ENCODE measurements around the gene ZBED5. TPM values are rescaled to one million over a fixed set of nuclear protein-coding genes. Genes with fewer than 3 reads are reported as not detected.
"Not testable (repeated sequence)": the region's sequence is repeated elsewhere in the genome, so short reads cannot be mapped to it uniquely, and the experiment has no call there.

ZBED5 gene
- total RNA-seq, 1 donor from 2014 or later: 37.4 TPM

DNA sequence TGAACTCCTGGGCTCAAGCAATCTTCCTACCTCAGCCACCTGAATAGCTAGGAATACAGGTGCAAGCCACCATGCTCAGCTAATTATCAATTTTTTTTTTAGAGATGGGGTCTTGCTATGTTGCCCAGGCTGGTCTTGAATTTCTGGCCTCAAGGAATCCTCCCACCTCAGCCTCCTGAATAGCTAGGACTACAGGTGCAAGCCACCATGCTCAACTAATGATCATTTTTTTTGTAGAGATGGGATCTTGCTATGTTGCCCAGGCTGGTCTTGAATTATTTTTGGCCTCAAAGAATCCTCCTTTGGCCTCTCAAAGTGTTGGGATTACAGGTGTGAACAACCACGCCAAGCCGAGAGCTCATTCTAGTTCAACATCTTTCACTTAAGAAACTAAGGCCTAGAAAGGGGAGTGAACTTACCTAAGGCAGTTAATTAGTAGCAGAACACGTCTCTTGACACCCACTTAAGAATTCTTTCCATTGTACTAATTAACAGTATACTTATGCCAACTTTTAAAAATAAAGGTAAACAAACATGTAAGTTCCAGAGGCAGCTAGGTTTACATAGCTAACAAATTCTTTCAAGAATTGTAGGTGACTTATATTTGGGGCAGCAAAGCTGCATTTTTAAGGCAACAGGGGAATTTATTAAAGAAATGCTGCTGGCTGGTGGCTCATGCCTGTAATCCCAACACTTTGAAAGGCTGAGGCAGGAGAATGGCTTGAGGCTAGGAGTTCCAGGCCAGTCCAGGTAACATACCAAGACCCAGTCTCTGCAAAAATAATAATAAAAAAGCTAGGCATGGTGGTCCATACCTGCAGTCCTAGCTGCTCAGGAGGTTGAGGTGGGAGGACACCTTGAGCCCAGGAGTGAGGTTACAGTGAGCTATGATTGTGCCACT is 9.6 kb downstream of the ZBED5 start:
- no peak for DNase-seq
- no peak for ATAC-seq (ENCODE audit: poor library complexity)
- intact Hi-C loops (cut with DNase I): no loop called here

DNA sequence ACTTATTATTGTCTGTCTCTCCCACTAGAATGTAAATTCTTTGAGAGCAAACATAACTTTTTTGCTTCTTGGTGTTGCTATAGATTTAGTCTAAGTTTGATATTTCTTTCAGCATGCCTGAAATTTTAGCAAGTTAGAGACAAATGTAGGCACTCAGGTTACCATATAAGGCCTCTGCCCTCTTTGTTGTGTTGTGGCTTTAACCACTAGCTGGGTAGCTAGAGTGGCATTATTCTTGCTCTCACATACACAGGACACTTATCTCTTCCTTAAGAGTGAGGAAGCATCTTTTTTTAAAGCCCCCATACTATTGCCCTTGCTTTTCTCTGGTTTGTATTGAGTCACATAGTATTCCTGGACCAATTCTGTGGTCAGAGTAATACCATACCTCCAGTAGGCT is 11.2 kb downstream of the ZBED5 start:
- DNase-seq (no peak), ATAC-seq (ENCODE audit: poor library complexity) (no peak)
- intact Hi-C loops (cut with DNase I): no loop called here

DNA sequence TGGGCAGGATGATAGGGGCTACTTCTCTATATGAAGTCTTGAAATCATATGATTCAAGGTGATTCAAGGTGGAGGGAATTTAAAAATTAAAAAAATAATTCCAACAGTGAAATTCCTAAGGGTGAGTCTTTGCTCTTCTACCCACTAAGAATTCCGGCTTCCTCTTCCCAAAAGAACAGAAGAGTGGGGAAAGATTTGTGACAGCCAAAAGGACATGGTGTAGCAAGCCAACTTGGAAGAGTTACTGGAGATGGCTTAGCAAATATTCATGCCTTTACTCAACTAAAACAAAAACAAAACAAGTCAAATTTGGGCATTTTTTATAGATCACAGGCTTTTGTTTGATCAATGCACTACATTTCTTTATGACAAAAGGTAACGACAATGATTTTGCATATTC is 12.3 kb downstream of the ZBED5 start:
- DNase-seq (no peak), ATAC-seq (ENCODE audit: poor library complexity) (peak; percentile 34)
- intact Hi-C loops (cut with DNase I): no loop called here

DNA sequence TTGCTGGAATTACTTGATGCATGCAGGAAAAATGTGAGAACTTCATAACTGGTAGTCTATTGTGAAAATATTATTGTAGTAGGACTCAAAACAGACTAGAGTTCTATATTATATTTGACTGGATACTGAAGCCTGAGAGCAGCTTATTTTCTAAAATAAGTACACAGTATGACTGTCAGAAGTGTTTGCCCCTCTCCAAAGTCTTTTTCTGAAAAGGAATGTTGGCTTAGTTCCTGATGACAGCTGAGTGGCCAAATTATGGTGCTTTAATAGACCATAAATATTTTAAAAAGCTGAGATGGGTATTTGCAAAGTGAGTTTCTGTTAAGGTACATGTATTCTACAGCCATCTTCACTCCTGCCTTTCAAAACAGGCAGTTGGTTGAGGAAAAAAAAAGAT is 13.1 kb downstream of the ZBED5 start:
- peak; percentile 18 for ATAC-seq (ENCODE audit: poor library complexity)
- DNase-seq: no peak
- intact Hi-C loops (cut with DNase I): no loop called here

DNA sequence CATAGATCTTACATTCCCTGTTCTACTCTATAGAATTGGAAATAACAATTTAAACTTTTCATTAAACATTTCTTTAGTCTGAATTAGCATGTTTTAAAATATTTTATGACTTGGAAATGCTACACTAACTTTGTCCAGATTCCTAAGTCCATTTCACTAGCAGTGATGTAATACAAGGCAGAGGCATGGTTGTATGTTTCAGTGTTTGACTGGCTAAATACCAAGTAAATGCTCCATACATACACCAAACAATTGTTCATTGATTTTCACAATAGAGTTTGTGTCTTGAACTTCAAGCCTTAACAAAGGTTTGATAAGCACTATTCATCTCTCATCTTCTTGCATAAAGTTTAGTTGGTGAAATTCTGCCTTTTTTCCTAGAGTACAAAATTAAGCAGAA is 13.5 kb downstream of the ZBED5 start:
- intact Hi-C loops (cut with DNase I): no loop called here
- DNase-seq (no peak), ATAC-seq (ENCODE audit: poor library complexity) (no peak)

DNA sequence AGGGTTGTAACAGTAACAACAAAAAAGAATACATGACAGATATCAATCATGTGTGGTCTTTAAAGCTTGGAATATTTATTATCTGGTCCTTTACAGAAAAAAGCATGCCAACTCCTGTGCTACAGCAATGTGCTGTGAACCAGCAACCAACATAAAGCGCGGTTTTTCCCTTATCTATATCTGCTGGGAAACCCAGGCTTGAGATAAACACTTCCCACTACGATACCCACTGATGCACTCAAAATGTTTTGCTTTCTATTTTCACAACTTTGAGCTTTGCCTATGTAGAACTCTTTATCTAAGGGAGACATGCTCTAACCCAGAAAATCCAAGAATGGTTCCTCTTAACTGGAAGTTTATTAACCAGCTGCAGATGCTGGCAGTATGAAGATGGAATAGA is 19.0 kb downstream of the ZBED5 start:
- no peak for ATAC-seq (ENCODE audit: poor library complexity)
- intact Hi-C loops (cut with DNase I): no loop called here

DNA sequence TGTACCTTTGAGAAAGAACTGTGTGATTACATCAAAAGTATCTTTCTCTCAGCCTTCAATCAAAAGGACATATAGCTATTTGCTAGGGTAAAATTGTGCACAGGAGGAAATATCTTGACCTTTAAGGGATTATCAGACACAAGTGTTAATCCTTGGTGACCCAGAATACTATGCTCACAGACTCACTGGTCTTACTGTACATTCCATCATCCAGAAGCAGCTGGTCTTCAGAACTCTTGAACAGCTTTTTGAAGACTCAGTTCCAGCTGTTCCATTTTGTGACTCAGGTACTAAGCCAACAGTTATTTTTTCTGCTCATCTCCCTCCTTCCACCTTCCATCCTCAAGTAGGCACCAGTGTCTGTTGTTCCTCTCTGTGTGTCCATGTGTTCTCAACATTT is 19.8 kb downstream of the ZBED5 start:
- intact Hi-C loops (cut with DNase I): no loop called here
- ATAC-seq (ENCODE audit: poor library complexity): no peak
- no peak for DNase-seq

More for the DNA sequence above, 19.0 kb downstream of the ZBED5 start:
- DNase-seq: no peak

DNA sequence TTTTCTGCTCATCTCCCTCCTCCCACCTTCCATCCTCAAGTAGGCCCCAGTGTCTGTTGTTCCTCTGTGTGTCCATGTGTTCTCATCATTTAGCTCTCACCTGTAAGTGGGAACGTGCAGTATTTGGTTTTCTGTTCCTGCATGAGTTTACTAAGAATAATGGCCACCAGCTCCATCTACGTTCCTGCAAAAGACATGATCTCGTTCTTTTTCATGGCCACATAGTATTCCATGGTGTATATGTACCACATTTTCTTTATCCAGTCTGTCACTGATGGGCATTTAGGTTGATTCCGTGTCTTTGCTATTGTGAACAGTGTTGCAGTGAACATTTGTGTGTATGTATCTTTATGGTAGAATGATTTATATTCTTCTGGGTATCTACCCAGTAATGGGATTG is 21.0 kb downstream of the ZBED5 start:
- ATAC-seq (ENCODE audit: poor library complexity); DNase-seq; intact Hi-C loops (cut with DNase I): not testable (repeated sequence)

DNA sequence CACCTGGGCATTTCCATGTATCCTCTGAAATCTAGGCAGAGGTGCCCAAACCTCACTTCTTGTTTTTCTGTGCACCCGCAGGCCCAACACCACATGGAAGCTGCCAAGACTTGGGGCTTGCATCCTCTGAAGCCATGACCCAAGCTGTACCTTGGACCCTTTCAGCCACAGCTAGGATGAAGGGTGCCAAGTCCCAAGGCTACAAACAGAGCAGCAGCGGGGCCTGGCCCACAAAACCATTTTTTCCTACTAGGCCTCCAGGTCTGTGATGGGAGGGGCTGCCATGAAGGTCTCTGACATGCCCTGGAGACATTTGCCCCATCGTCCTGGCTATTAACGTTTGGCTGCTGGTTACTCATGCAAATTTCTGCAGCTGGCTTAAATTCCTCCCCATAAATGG is 28.7 kb downstream of the ZBED5 start:
- ATAC-seq (ENCODE audit: poor library complexity) (no peak), DNase-seq (no peak)
- intact Hi-C loops (cut with DNase I): no loop called here

DNA sequence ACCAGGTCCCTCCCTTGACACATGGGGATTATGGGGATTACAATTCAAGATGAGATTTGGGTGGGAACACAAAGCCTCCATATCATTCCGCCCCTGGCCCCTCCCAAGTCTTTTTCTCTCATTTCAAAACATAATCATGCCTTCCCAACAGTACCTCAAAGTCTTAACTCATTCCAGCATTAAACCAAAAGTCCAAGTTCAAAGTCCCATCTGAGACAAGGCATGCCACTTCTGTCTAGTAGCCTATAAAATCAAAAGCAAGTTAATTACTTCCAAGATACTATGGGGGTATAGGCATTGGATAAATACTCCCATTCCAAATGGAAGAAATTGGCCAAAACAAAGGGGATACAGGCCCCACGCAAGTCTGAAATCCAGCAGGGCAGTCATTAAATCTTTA is 29.5 kb downstream of the ZBED5 start:
- DNase-seq: no peak

DNA sequence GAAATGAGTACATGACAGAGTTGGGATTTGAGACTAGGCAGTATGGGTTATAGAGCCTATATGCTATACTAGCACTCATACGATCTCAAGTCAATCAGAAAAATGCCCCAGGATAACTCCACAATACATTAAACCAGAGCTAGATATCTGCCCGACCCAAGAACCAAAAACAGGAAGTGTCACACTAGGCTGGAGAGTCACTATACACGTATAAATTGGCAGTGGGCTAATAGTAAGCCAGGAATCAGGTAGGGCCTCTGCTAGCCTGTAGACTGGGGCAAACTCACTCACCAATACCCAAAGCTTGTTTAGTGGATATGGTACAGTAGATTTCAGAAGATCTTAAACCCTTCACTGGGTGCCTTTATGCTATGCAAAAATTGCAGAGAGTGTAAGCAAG is 33.0 kb downstream of the ZBED5 start:
- DNase-seq: no peak

More for the DNA sequence above, 29.5 kb downstream of the ZBED5 start:
- intact Hi-C loops (cut with DNase I): no loop called here
- no peak for ATAC-seq (ENCODE audit: poor library complexity)

DNA sequence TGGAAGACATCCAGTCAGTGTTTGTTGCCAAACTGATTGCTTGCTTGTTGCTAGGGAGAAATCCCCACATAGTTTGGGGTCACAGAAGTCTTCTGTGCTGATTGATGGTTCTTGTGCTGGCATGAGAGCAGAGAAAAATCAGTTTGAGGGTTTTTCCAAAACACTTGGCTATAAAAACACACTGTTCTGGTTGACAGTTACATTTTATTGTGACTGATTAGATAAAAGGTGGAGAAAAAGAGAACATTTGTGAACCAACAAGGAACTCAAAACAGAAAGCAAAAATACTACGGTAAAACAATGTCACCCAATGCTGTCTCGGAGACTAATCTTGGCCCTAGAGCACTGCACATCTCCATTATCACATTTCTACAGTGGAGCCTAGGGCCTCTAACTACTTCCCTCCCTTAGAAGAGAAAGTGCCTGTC is 34.7 kb downstream of the ZBED5 start:
- intact Hi-C loops (cut with DNase I): no loop called here
- ATAC-seq (ENCODE audit: poor library complexity): no peak
- DNase-seq: no peak

More for the DNA sequence above, 33.0 kb downstream of the ZBED5 start:
- intact Hi-C loops (cut with DNase I): no loop called here
- no peak for ATAC-seq (ENCODE audit: poor library complexity)

DNA sequence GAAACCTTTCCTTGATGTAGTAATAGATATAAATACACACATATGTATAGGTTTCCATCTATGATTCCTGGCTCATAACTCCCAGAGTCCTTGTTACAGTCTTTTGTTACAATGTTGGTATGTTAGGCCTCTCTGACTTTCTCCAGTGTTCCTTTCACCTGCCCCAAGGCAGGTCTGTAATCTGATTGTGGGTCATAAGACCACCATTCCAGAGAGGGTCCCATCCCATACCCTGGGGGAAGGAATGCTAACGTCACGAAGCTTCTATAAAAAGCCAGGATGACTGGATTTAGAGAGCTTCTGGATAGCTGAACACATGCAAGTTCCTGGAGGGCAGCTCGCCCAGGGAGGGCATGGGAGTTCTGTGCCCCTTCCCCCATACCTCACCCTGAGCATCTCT is 35.4 kb downstream of the ZBED5 start:
- intact Hi-C loops (cut with DNase I); DNase-seq; ATAC-seq (ENCODE audit: poor library complexity): not testable (repeated sequence)

DNA sequence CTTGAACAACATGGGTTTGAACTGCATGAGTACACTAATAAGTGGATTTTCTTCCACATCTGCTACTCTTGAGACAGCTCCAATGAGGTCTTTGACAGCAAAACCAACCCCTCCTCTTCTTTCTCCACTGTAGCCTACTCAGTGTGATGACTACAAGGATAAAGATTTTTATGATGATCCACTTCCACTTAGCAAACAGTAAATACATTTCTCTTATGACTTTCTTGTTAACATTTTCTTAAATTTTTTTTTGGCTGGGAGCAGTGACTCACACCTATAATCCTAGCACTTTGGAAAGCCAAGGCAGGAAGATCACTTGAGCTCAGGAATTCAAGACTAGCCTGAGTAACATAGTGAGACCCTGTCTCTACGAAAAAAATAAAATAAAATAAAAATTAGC is 39.3 kb downstream of the ZBED5 start:
- intact Hi-C loops (cut with DNase I): no loop called here
- no peak for ATAC-seq (ENCODE audit: poor library complexity)
- DNase-seq: no peak

DNA sequence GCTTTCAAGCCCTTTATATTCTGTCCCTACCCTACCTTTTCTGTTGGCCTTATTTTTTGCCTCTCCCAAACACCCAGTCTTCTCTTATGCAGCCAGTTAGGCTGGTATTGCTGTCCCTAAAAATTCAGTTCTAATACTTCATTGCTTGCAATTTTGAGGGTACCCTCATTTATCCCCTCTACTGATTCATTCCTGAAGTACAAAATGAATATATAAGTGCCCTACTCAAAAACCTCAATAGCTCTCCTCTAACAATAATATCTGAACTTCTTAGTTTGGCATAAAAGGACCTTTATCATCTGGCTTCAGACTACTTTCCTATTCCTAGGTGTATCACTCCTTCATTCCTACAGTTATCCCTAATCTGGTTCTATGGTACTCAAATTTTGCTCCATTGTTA is 43.9 kb downstream of the ZBED5 start:
- ATAC-seq (ENCODE audit: poor library complexity) (no peak), DNase-seq (no peak)
- intact Hi-C loops (cut with DNase I): no loop called here

DNA sequence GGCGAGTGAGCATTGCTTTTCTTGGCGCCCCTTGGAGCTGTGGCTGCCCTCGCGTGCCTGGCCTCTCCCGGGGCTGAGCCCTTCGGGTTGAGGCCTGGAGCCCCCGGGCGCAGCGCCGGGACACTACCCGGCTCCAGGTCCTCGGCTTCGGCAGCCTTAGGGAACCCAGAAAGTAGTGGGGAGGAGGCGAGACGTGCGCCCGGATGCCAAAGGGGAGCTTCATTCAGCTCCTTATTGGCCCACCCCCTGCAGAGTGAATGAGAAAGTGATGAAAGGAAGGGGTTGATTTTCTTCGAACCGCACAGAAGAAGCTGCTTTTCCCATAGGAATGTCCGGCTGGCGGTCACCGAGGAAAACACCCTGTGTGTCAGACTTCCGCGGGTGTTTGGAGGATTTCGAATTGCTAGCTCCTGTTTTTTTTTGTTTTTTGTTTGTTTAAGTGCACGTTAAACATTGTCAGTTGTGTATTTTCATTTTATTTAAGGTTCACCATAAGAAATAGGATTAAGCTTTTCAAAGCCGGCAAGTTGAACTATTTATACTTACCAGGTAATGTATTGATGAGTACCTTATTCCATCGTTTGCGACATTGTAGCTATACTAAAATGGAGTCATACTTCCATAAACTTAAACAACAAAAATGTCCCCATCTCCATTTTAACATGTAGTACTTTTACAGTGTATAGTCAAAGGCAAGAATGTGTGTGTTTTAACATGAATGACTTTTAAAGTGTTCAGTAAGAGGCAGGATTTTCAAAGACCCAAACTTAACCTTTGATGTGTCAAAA is 48.3 kb downstream of the ZBED5 start:
- DNase-seq (no peak), ATAC-seq (ENCODE audit: poor library complexity) (peak; percentile 31)
- intact Hi-C loops (cut with DNase I): loop anchor here (5.0 kb wide), 3 partner anchors 48 to 123 kb away; partner anchors contain the start of gene ZBED5

DNA sequence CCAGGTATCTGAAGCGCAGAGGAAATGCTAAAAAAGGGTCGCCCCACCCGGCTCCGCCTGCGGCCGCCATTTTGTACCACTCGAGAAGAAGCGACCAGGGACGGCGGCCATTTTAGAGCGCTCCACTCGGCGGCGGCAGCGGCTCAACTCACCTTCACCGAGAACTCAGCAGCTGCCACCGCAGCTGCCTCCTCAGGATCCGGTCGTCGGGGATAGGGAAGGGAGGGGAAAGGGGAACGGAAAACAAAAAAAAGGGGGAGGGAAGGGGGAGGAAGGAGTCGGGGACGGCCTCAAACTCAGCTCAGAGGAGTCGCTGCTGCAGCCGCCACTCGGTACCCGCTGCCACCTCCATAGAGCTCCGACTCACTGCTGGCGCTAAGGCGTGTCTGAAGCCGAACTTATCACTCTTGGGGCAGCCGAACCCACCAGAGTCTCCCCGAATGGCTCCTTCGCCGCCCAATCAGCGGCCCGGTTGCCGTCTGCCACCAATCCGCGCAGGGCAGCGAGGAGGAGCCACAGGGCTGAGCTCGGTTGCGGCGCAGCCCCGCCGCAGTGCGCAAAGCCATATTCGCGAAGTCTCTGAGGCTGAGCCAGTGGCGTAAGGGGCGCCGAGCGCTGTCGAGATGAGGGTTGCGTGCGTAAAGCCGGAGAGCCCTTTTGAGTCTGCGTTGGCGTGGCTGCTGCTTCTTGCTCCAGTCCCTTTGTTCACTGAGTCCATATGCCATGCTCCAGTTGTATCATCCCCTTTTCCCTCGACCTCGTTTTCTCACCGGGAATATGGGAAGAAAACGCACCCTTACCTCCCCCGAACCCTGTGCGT is 49.1 kb downstream of the ZBED5 start, which contains the start of gene EIF4G2:
Gene EIF4G2, minus strand, starts transcription at position 374 of the 820 bp plus-strand sequence.
- intact Hi-C loops (cut with DNase I): loop anchor here (5.0 kb wide), 3 partner anchors 49 to 124 kb away; partner anchors contain the start of gene ZBED5
- ATAC-seq (ENCODE audit: poor library complexity) (peak; percentile 97), DNase-seq (peak; percentile 99)

DNA sequence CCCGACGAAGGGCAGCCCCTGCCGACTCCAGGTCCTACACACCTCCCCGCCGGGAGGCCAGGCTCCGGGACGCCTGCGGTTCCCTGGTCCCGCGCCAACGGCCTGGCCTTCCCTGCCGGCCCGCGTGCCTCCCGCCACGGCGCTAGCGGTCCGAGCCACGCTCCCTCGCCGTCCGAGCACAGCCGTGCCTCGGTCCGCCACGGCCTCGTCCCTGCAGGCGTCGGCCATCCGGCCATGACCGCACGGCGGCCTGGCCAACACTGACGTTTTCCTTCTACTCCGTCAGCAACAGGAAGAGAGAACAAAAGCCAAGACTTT is 49.7 kb downstream of the ZBED5 start:
- ATAC-seq (ENCODE audit: poor library complexity): no peak
- intact Hi-C loops (cut with DNase I): loop anchor here (5.0 kb wide), 3 partner anchors 49 to 124 kb away; partner anchors contain the start of gene ZBED5
- no peak for DNase-seq

Data from Right ventricle myocardium superior (tissue), 1 donor.